HTERT RPE-1 (cell line): Measurements from ENCODE around the gene VIPR1.

Experiments used
- in situ Hi-C: fragments of 300-500 bp; cut with MboI; formaldehyde crosslinking; loops from 4 replicates; pipeline ENCODE4 v1.14.3; 2020; ENCODE audit warnings: low sequenced_read_pairs

Gene VIPR1, protein sequence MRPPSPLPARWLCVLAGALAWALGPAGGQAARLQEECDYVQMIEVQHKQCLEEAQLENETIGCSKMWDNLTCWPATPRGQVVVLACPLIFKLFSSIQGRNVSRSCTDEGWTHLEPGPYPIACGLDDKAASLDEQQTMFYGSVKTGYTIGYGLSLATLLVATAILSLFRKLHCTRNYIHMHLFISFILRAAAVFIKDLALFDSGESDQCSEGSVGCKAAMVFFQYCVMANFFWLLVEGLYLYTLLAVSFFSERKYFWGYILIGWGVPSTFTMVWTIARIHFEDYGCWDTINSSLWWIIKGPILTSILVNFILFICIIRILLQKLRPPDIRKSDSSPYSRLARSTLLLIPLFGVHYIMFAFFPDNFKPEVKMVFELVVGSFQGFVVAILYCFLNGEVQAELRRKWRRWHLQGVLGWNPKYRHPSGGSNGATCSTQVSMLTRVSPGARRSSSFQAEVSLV

GRCh38 chr3:42502429-42503250 is at the start of gene VIPR1:
TSS of gene VIPR1 (plus strand) at chr3:42502643. CDS start at chr3:42502736, 93 bp downstream.
- in situ Hi-C loops = no loop called here

DNA sequence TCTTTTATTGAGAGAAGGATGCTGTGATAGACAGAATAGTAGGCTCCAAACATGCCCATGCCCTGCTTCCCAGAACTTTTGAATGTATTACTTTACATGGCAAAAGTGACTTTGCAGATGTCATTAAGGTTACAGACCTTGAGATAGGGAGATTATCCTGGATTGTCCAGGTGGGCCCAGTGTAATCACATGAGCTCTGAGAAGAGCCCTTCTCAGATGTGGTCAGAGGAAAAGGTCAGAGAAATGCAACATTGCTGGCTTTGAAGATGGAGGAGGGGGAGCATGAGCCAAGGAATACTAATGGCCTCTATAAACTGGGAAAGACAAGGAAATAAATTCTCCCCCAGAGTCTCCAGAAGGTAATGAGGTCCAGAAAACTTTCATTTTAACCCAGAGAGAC is 46.2 kb upstream of the VIPR1 start:
- in situ Hi-C loops = no loop called here

DNA sequence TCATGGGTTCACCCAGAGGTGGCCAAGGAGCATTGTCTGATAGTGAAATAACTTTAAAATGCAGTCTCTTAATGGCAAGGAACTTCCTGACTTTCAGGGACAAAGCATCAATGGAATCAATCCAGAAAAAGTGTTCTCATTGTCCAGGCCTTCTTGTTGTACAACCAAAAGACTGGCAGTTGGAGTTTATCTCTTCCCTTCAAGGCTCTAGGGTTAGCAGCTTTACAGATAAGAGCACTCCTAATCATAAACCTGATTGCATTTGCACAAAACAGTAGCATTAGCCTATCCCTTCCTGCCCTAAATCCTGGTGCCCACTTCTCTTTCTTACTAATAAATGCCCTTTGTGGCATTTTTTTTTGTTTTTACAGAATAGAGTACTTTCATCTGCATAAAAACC is 43.3 kb upstream of the VIPR1 start:
- in situ Hi-C loops = no loop called here

- in situ Hi-C loops = no loop called here
These were observed 40.7 kb upstream of the VIPR1 start for GRCh38 chr3:42461762-42462161.

GRCh38 chr3:42463093-42463492 is 39.4 kb upstream of the VIPR1 start:
- in situ Hi-C loops = no loop called here

- in situ Hi-C loops = no loop called here
These were observed 34.3 kb upstream of the VIPR1 start for GRCh38 chr3:42468111-42468510.

DNA sequence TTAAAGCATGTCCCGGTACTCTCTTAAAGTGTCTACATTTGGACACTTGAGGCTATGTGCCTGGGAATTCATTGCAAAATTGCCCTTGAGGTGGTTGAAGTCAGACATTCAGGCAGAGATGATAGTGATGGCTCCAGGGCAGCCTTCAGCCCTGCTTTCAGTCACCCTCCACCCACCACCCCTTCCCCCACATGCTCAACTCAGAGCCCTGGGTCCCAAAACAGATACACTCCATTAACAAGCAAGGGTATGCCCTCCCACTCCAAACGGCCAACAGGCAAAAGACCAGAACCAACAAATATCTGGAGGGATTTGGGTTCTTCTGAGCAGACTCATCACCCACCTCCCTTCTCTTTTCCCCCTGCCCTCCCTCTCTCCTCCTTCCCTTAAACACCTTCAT is 29.9 kb upstream of the VIPR1 start:
- in situ Hi-C loops = no loop called here

GRCh38 chr3:42473083-42473932 is 29.1 kb upstream of the VIPR1 start:
- in situ Hi-C loops = no loop called here

GRCh38 chr3:42476225-42477125 is 26.0 kb upstream of the VIPR1 start:
- in situ Hi-C loops = no loop called here

GRCh38 chr3:42477696-42478095 is 24.7 kb upstream of the VIPR1 start:
- in situ Hi-C loops = no loop called here

- in situ Hi-C loops = no loop called here
These were observed 23.6 kb upstream of the VIPR1 start for GRCh38 chr3:42478830-42479229.

- in situ Hi-C loops = no loop called here
These were observed 15.5 kb upstream of the VIPR1 start for GRCh38 chr3:42486814-42487565.

DNA sequence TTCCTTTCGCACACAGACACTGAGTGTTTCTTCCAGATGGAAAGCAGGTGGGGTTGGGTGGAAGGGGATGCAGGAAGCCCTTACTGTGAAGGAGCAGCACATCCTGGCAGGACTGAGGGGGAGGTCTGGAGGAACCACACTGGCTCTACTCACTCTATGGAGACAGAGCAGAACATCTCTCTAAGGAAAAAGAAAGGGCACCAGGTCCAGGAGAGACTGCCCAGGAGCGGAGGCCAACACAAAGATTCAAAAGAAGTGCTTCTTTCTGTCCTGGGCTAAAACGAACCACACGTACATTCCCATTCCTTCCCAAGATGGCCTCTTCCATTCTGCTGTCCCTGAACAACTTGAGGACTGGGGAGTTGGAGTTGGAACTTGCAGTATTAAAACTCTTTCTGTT is 13.8 kb upstream of the VIPR1 start:
- in situ Hi-C loops = no loop called here

DNA sequence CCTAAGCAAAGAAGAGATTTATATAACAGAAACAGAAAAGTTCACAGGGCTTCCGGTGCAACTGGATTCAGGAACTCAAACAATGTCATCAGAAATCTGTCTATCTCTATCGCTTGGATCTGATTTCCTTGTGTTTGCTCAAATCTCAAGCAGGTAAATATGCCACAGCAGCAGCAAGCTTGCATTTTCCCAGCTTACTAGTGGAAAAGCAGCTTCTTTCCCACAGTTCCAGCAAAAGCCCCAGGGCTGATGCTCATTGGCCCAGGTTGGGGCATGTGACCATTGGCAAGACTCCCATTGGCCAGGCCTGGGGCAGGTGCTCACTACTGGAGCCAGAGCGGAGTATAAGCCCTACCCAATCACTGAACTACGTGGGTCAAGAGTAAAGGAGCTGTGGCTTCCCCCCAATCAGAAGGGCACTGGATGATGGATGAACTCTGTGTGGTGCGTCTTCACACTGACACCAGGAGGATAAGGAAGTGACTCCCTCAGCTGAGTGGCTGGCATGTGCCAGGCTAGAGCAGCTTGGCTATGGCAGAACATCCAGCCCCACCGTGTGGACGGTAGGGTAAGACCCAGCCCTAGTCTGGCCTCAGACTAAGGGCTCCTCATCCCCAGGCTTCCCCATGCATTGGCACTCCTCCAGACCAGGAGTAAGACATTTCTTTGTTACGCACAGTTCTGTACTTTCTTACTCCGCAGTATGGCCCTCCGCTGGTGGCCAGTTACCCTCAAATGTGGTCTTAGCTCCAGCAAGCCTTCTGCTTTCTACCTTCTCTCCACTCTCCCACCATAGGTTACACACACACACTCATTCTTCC is 13.1 kb upstream of the VIPR1 start:
- in situ Hi-C loops = no loop called here

DNA sequence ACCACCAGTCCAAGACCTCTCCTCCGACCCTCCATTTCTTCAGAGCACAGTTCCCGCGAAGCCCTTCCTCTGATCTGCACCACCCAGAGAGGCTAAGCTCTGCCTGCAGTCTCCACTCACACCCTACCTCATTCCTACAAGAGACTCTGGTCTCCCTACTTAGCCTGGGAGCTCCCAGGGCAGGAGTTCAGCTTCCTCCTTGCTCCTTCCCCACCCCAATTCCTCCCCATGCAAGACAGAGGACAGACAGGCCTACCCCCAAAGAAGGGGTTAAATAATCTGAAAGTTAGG is 12.6 kb upstream of the VIPR1 start:
- in situ Hi-C loops = no loop called here

GRCh38 chr3:42490243-42490642 is 12.2 kb upstream of the VIPR1 start:
- in situ Hi-C loops = no loop called here

- in situ Hi-C loops = no loop called here
These were observed 10.4 kb upstream of the VIPR1 start for GRCh38 chr3:42491881-42492507.

DNA sequence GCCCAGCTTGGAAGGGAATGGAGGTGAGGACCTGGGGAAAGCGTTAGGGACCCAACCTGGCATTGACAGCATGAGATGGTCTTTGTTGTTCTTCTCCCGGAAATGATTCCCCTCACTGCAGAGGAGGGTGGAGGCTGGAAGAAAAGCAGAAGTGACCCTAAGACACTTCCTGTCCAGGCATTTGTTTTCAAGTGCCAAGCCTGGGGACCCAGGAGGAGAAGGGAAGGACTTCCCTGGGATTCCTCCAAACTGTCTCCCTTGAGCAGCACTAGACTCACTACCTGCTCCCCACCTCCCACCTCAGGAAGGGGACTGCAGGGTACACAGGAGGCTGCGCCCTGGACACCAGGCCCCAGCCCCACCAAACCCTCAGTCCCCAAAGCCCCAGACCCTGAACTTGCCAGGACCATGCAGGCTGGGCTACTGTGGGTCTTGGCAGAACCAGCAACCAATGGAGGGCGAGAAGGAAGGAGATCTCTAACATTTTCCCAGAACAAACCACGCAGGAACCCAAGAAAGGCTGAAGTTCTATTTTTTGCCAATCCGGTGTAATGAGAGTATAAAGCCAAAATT is 9.8 kb upstream of the VIPR1 start:
- in situ Hi-C loops = no loop called here
